Sigmoid colon (tissue), 7 donors: ENCODE results near the gene IPO11. TPM values are rescaled to one million over a fixed set of nuclear protein-coding genes. Genes with fewer than 3 reads are reported as not detected.
"Not testable (repeated sequence)": the region's sequence is repeated elsewhere in the genome, so short reads cannot be mapped to it uniquely, and the experiment has no call there.

ENCODE experiments used
- DNase-seq: peaks from one replicate; pipeline ENCODE4 v3.0.0-alpha.2; 2019
- H3K27ac ChIP-seq, 4 donors: fragments of 200-600 bp; sonication (generic); one replicate each; pipeline ENCODE4 v1.5.1; 2016 to 2019; ENCODE audit warnings: mild to moderate bottlenecking in 1 of 4
- H3K27me3 ChIP-seq, 3 donors: fragments of 200-600 bp; sonication (generic); one replicate each; pipeline ENCODE4 v1.5.1; 2019; ENCODE audit warnings: mild to moderate bottlenecking in 1 of 3
- H3K36me3 ChIP-seq, 4 donors: fragments of 200-600 bp; sonication (generic); one replicate each; pipeline ENCODE4 v1.5.1; 2016 to 2019
- H3K4me1 ChIP-seq, 4 donors: fragments of 200-600 bp; sonication (generic); one replicate each; pipeline ENCODE4 v1.5.1; 2017 to 2019
- H3K4me3 ChIP-seq, 4 donors: fragments of 200-600 bp; sonication (generic); one replicate each; pipeline ENCODE4 v1.5.1; 2017 to 2019; ENCODE audit warnings: mild to moderate bottlenecking in 2 of 4, moderate library complexity in 1 of 4
- H3K9me3 ChIP-seq, 4 donors: fragments of 200-600 bp in 3 of 4; sonication (generic) in 3 of 4; one replicate each; pipeline versions ENCODE4 v1.5.1 to v1.6.1; 2013 to 2019
- EP300 ChIP-seq, 4 donors: sonication (generic); formaldehyde crosslinking; IDR thresholded peaks; one replicate each; pipeline ENCODE4 v1.6.1; 2017; ENCODE audit warnings: antibody characterized with exemption in 4 of 4
- POLR2A ChIP-seq, 2 donors: fragments of 450-650 bp; IDR thresholded peaks; one replicate each; pipeline ENCODE4 v1.6.1; 2016; ENCODE audit warnings: antibody characterized with exemption in 2 of 2, mild to moderate bottlenecking in 2 of 2, moderate library complexity in 2 of 2
- POLR2AphosphoS5 ChIP-seq, 4 donors: sonication (generic); formaldehyde crosslinking; IDR thresholded peaks; one replicate each; pipeline ENCODE4 v1.6.1; 2017; ENCODE audit warnings: antibody characterized with exemption in 4 of 4
- WGBS, 2 donors: extraction: QIAGEN DNeasy Blood & Tissue Kit; methylation state at CpG; one replicate each; pipeline ENCODE4 v1.1.7; 2013; 5-methylcytosine and 5-hydroxymethylcytosine counted together
- intact Hi-C: fragments of 100-400 bp; cut with DNase I; formaldehyde crosslinking; loops from one replicate; pipeline ENCODE4 v1.15.1; 2023
- polyA plus RNA-seq, 3 donors: library from polyadenylated mRNA; stranded (reverse); fragments of 200-250 nt; gene quantifications; one replicate each; pipeline ENCODE4 v1.2.3, GENCODE V29; 2013
- total RNA-seq, 4 donors: library from RNA; depleted of rRNA; stranded (reverse); fragments of >200 nt; gene quantifications; one replicate each; pipeline ENCODE4 v1.1.0, GENCODE V29; 2016
- TF ChIP-seq, protein P1 (sequence below), 4 experiments: fragments of 450-650 bp in 3 of 4; fragments of 200-600 bp in 1 of 4; IDR thresholded peaks; one replicate each; pipeline ENCODE4 v1.5.1; 2016 to 2019; ENCODE audit warnings: antibody characterized with exemption in 4 of 4, mild to moderate bottlenecking in 3 of 4, moderate library complexity in 2 of 4
- donor health status: healthy with polysubstance abuse.
- donor health status: Bipolar disorder and iron deficiency.
- donor health status: healthy.

The IPO11 gene
- total and polyA plus RNA-seq, 7 donors = 5.3 to 38.8 (median 20.9) TPM

DNA sequence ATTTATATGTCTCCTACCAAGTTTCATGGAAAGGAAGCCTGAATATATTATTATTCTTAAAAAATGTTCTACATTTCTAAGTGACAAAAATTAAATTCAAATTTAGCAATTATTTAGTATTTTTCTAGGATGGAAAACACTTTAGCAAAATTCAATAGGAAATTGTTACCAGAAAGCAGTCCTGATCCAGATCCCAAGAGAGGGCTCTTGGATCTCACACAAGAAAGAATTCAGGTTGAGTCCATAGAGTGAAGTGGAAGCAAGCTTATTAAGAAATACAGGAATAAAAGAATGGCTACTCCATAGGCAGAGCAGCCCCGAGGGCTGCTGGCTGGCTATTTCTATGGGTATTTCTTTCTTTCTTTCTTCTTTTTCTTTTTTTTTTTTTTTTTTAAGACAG, 210.7 kb downstream of the IPO11 start:
- TF ChIP-seq, protein P1, sequence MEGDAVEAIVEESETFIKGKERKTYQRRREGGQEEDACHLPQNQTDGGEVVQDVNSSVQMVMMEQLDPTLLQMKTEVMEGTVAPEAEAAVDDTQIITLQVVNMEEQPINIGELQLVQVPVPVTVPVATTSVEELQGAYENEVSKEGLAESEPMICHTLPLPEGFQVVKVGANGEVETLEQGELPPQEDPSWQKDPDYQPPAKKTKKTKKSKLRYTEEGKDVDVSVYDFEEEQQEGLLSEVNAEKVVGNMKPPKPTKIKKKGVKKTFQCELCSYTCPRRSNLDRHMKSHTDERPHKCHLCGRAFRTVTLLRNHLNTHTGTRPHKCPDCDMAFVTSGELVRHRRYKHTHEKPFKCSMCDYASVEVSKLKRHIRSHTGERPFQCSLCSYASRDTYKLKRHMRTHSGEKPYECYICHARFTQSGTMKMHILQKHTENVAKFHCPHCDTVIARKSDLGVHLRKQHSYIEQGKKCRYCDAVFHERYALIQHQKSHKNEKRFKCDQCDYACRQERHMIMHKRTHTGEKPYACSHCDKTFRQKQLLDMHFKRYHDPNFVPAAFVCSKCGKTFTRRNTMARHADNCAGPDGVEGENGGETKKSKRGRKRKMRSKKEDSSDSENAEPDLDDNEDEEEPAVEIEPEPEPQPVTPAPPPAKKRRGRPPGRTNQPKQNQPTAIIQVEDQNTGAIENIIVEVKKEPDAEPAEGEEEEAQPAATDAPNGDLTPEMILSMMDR (IDR thresholded peaks at IDR 0.05) = no peak
- TF ChIP-seq EP300 (IDR thresholded peaks at IDR 0.05) (no peak), POLR2A (IDR thresholded peaks at IDR 0.05) (no peak), POLR2AphosphoS5 (IDR thresholded peaks at IDR 0.05) (no peak)
- intact Hi-C loops = no loop called here
- peaks cover 0 to 18% (median 0%) of the 10 kb centered on the region in 4 donors for H3K36me3 ChIP-seq
- WGBS, 2 donors = 94 to 98% methylated on average over 1 of the region's 1 CpG
- no peak overlapping the region for H3K27ac ChIP-seq
- H3K27me3 ChIP-seq = no peaks in the 10 kb centered on the region
- no peak for DNase-seq
- no peaks in the 10 kb centered on the region for H3K9me3 ChIP-seq
- no peak overlapping the region for H3K4me3 ChIP-seq
- H3K4me1 ChIP-seq = no peaks in the 10 kb centered on the region

DNA sequence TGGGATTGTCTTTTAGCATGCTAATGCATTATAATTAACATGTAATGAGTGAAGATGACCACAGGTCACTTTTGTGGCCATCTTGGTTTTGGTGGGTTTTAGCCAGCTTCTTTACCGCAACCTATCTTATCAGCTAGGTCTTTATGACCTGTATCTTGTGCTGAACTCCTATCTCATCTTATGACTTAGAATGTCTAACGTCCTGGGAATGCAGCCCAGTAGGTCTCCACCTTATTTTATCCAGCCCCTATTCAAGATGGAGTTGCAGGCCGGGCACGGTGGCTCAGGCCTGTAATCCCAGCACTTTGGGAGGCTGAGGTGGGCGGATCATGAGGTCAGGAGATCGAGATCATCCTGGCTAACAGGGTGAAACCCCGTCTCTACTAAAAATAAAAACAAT, 211.9 kb downstream of the IPO11 start:
- H3K27me3 ChIP-seq, H3K27ac ChIP-seq, H3K4me1 ChIP-seq, H3K9me3 ChIP-seq, intact Hi-C loops, H3K4me3 ChIP-seq, DNase-seq: not testable (repeated sequence)
- H3K36me3 ChIP-seq = peaks cover 0 to 26% (median 0%) of the 10 kb centered on the region in 4 donors
- WGBS, 2 donors = 95 to 97% methylated on average over 7 of the region's 7 CpGs

DNA sequence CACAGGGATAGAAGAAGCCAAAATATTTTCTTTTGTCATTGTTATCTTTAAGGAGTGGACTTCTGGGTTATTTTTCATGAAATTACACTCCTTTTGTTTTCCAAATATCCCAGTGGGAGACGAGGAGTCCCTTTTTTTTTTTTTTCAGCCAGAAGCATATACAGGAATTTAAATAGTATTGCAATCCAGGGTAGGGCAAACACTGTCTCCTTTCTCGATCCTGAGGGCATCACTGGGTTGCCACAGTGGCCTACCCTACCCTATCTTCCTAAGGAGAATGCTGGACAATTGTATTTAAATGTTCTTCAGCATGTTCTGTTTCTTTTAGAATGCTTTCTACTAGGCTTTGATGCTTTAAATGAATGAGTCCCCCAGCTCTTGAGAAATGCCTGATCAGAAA, 214.0 kb downstream of the IPO11 start:
- Histone ChIP-seq H3K27me3 (no peaks in the 10 kb centered on the region), H3K36me3 (peaks cover 0 to 29% (median 0%) of the 10 kb centered on the region in 4 donors), H3K9me3 (no peaks in the 10 kb centered on the region), H3K4me3 (no peak overlapping the region), H3K4me1 (no peaks in the 10 kb centered on the region), H3K27ac (no peak overlapping the region)
- TF ChIP-seq EP300 (IDR thresholded peaks at IDR 0.05) (no peak), POLR2A (IDR thresholded peaks at IDR 0.05) (no peak), POLR2AphosphoS5 (IDR thresholded peaks at IDR 0.05) (no peak)
- TF ChIP-seq, protein P1 (IDR thresholded peaks at IDR 0.05) = no peak
- WGBS, 2 donors = 84 to 88% methylated on average over 2 of the region's 2 CpGs
- intact Hi-C loops = no loop called here
- DNase-seq = no peak

DNA sequence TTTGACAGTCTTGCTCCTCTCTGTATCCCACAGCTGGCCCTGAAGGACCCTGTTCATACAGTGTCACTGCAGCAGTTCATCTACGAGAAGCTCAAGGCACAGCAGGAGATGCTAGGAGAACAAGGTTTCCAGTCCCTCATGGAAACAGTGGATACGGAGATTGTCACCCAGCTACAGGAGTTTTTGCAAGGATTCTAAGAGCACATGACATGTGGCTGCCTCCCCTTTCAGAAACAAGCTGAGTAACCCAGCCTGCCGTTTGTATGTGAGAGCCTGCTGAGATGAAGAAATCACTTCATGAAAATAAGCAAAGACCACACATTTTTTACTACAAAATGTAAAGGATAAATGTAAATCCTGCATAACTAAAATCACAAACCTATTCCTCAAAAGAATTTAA, 214.6 kb downstream of the IPO11 start:
- DNase-seq = no peak
- no peak overlapping the region for H3K27ac ChIP-seq
- intact Hi-C loops = no loop called here
- peaks cover 0 to 29% (median 0%) of the 10 kb centered on the region in 4 donors for H3K36me3 ChIP-seq
- H3K27me3 ChIP-seq = no peaks in the 10 kb centered on the region
- no peak overlapping the region for H3K4me3 ChIP-seq
- TF ChIP-seq EP300 (IDR thresholded peaks at IDR 0.05) = no peak
- TF ChIP-seq POLR2AphosphoS5 (IDR thresholded peaks at IDR 0.05) = no peak
- no peak for TF ChIP-seq POLR2A (IDR thresholded peaks at IDR 0.05)
- TF ChIP-seq, protein P1 (IDR thresholded peaks at IDR 0.05) = no peak
- no peaks in the 10 kb centered on the region for H3K4me1 ChIP-seq
- H3K9me3 ChIP-seq = no peaks in the 10 kb centered on the region
- 90 to 91% methylated on average over 3 of the region's 3 CpGs for WGBS, 2 donors

DNA sequence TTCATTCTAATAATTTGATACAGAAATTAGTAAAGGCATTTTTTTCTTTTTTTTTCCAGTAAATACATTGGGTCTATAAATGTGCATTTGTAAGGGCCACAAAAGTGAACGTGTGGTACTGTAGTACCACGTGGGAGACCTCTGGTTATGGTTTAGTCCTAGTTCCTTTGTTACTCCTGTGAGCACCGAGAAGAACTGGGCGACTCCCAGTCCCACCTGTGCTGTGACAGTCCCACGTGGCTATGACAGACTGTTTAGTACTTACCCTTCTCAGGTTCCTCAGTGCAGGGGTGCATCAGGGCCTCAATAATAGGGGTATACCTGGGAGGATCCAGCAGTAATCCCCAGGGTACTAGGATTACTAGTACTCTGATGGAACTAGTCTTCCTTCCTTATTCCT, 215.3 kb downstream of the IPO11 start:
- 87 to 91% methylated on average over 5 of the region's 5 CpGs for WGBS, 2 donors
- Histone ChIP-seq H3K4me1 (no peaks in the 10 kb centered on the region), H3K27ac (no peak overlapping the region), H3K4me3 (no peak overlapping the region), H3K27me3 (no peaks in the 10 kb centered on the region), H3K36me3 (peaks cover 0 to 29% (median 0%) of the 10 kb centered on the region in 4 donors), H3K9me3 (no peaks in the 10 kb centered on the region)
- TF ChIP-seq POLR2A (IDR thresholded peaks at IDR 0.05) (no peak), POLR2AphosphoS5 (IDR thresholded peaks at IDR 0.05) (no peak), EP300 (IDR thresholded peaks at IDR 0.05) (no peak)
- TF ChIP-seq, protein P1 (IDR thresholded peaks at IDR 0.05) = no peak
- intact Hi-C loops = no loop called here
- no peak for DNase-seq
